Gastroesophageal sphincter (tissue), 3 donors: ENCODE measurements around the gene C5orf15.

ENCODE experiments used
- CTCF ChIP-seq, 4 experiments: fragments of 200-600 bp in 2 of 4; fragments of 450-650 bp in 2 of 4; sonication (generic) in 1 of 4; IDR thresholded peaks; one replicate each; pipeline ENCODE4 v1.5.1; 2017 to 2019; ENCODE audit warnings: antibody characterized with exemption in 4 of 4, mild to moderate bottlenecking in 2 of 4, moderate library complexity in 2 of 4
- EP300 ChIP-seq: sonication (generic); formaldehyde crosslinking; IDR thresholded peaks from one replicate; pipeline ENCODE4 v1.6.1; 2017; ENCODE audit warnings: antibody characterized with exemption, mild to moderate bottlenecking
- POLR2A ChIP-seq, 2 donors: fragments of 450-650 bp; IDR thresholded peaks; one replicate each; pipeline ENCODE4 v1.6.1; 2017; ENCODE audit warnings: antibody characterized with exemption in 2 of 2, mild to moderate bottlenecking in 2 of 2, moderate library complexity in 1 of 2

- TF ChIP-seq CTCF (IDR thresholded peaks at IDR 0.05) (no peak), POLR2A (IDR thresholded peaks at IDR 0.05) (no peak), EP300 (no peak)
These were observed 54.8 kb downstream of the C5orf15 start for GRCh38 chr5:133913413-133914155.
